ENCODE results near the gene ADAMTS12.

The ADAMTS12 gene

GRCh38 chr5:33649549-33650482 is 242.0 kb downstream of the ADAMTS12 start:
- no peak for DNase-seq (ENCODE audit: low spot score)

GRCh38 chr5:33641744-33642505 is 249.9 kb downstream of the ADAMTS12 start:
- DNase-seq (ENCODE audit: low spot score): no peak

GRCh38 chr5:33639474-33639873 is 252.3 kb downstream of the ADAMTS12 start:
- no peak for DNase-seq (ENCODE audit: low spot score)

GRCh38 chr5:33637011-33637410 is 254.8 kb downstream of the ADAMTS12 start:
- no peak for DNase-seq (ENCODE audit: low spot score)

GRCh38 chr5:33635582-33635981 is 256.2 kb downstream of the ADAMTS12 start:
- DNase-seq (ENCODE audit: low spot score): no peak

- no peak for DNase-seq (ENCODE audit: low spot score)
Measured at GRCh38 chr5:33633699-33634098, 258.1 kb downstream of the ADAMTS12 start.

GRCh38 chr5:33631786-33632185 is 260.0 kb downstream of the ADAMTS12 start:
- DNase-seq (ENCODE audit: low spot score): no peak

- DNase-seq (ENCODE audit: low spot score): no peak
Measured at GRCh38 chr5:33631139-33631538, 260.7 kb downstream of the ADAMTS12 start.

- DNase-seq (ENCODE audit: low spot score): no peak
Measured at GRCh38 chr5:33629999-33630398, 261.8 kb downstream of the ADAMTS12 start.

GRCh38 chr5:33628796-33629195 is 263.0 kb downstream of the ADAMTS12 start:
- no peak for DNase-seq (ENCODE audit: low spot score)

GRCh38 chr5:33621514-33621913 is 270.3 kb downstream of the ADAMTS12 start:
- DNase-seq (ENCODE audit: low spot score): no peak

GRCh38 chr5:33614039-33614438 is 277.8 kb downstream of the ADAMTS12 start:
- no peak for DNase-seq (ENCODE audit: low spot score)

GRCh38 chr5:33612386-33612785 is 279.4 kb downstream of the ADAMTS12 start:
- DNase-seq (ENCODE audit: low spot score): no peak

GRCh38 chr5:33611877-33612276 is 279.9 kb downstream of the ADAMTS12 start:
- no peak for DNase-seq (ENCODE audit: low spot score)

GRCh38 chr5:33608344-33609041 is 283.3 kb downstream of the ADAMTS12 start:
- no peak for DNase-seq (ENCODE audit: low spot score)

GRCh38 chr5:33604503-33604902 is 287.3 kb downstream of the ADAMTS12 start:
- no peak for DNase-seq (ENCODE audit: low spot score)

GRCh38 chr5:33601881-33602280 is 289.9 kb downstream of the ADAMTS12 start:
- DNase-seq (ENCODE audit: low spot score): no peak

GRCh38 chr5:33595303-33595702 is 296.5 kb downstream of the ADAMTS12 start:
- DNase-seq (ENCODE audit: low spot score): no peak

- DNase-seq (ENCODE audit: low spot score): no peak
Measured at GRCh38 chr5:33594006-33594405, 297.8 kb downstream of the ADAMTS12 start.

GRCh38 chr5:33592245-33592644 is 299.5 kb downstream of the ADAMTS12 start:
- no peak for DNase-seq (ENCODE audit: low spot score)

GRCh38 chr5:33588654-33589372 is 303.0 kb downstream of the ADAMTS12 start:
- no peak for DNase-seq (ENCODE audit: low spot score)

- no peak for DNase-seq (ENCODE audit: low spot score)
Measured at GRCh38 chr5:33583332-33583731, 308.5 kb downstream of the ADAMTS12 start.

Measured in left forelimb (tissue), 1 donor.